ENCODE measurements around the gene CYTH1.
A peak's percentile ranks its signal among the peaks of the same experiment; 100 is the strongest.

CYTH1 gene

GRCh38 chr17:78642707-78643106, 139.4 kb downstream of the CYTH1 start:
- FAIRE-seq: peak; percentile 92

GRCh38 chr17:78641666-78642065, 140.4 kb downstream of the CYTH1 start:
- no peak for FAIRE-seq

- FAIRE-seq: no peak
Observed at GRCh38 chr17:78641243-78641642, 140.8 kb downstream of the CYTH1 start.

GRCh38 chr17:78640700-78641099, 141.4 kb downstream of the CYTH1 start:
- no peak for FAIRE-seq

- FAIRE-seq: no peak
Observed at GRCh38 chr17:78637643-78638420, 144.2 kb downstream of the CYTH1 start.

GRCh38 chr17:78637146-78637545, 144.9 kb downstream of the CYTH1 start:
- FAIRE-seq: no peak

GRCh38 chr17:78634154-78634553, 147.9 kb downstream of the CYTH1 start:
- no peak for FAIRE-seq

GRCh38 chr17:78629436-78629995, 152.6 kb downstream of the CYTH1 start:
- no peak for FAIRE-seq

GRCh38 chr17:78628547-78629435, 153.3 kb downstream of the CYTH1 start:
- FAIRE-seq: no peak

- no peak for FAIRE-seq
Observed at GRCh38 chr17:78624324-78625151, 157.5 kb downstream of the CYTH1 start.
